Endothelial cell of umbilical vein (primary cell): ENCODE data around the gene RETREG2. TPM values are rescaled to one million over a fixed set of nuclear protein-coding genes. Genes with fewer than 3 reads are reported as not detected.

Source experiments
- BruUV-seq: library from RNA; stranded (reverse); fragments of 400-500 nt; replicated peaks from 2 replicates; lab custom pipeline; 2021; lab: Mats Ljungman, UMichigan
- CTCF ChIA-PET: fragments of 300-600, 350-600 bp; sonication (Branson Sonifier 250); formaldehyde crosslinking; loops from one replicate; lab custom pipeline; 2021; ENCODE audit warnings: antibody characterized with exemption, inconsistent platforms; lab: Charles Lee
- POLR2A ChIA-PET: fragments of 300-600, 350-600 bp; sonication (Branson Sonifier 250); formaldehyde crosslinking; loops from one replicate; lab custom pipeline; 2021; ENCODE audit warnings: antibody characterized with exemption, inconsistent platforms; lab: Charles Lee
- DNase-seq: peaks from one replicate; pipeline ENCODE4 v3.0.0-alpha.2; 2011; ENCODE audit warnings: low read depth, low spot score
- FAIRE-seq: peaks from 2 replicates; lab custom pipeline; 2011; peaks lifted over from hg19 to GRCh38; lab: Jason Lieb, UNC
- H2AFZ ChIP-seq: 2 replicates; pipeline ENCODE4 v1.6.0; 2012; ENCODE audit warnings: low read depth, low read length, control low read depth, inconsistent platforms
- H3K27ac ChIP-seq: 2 replicates; pipeline ENCODE4 v1.5.1; 2011; ENCODE audit warnings: low read depth, mild to moderate bottlenecking, control low read depth, low read length, moderate library complexity; ENCODE audit not compliant: insufficient read depth
- H3K27me3 ChIP-seq, 2 experiments: 2 replicates each; pipeline versions ENCODE4 v1.6.0 to v1.6.1; 2011; ENCODE audit warnings: low read length in 2 of 2, mixed read lengths in 1 of 2; ENCODE audit not compliant: control insufficient read depth in 2 of 2, insufficient read depth in 2 of 2
- H3K36me3 ChIP-seq, 2 experiments: 2 replicates in 1 of 2; 3 replicates in 1 of 2; pipeline ENCODE4 v1.5.1; 2011; ENCODE audit warnings: low read length in 2 of 2, mild to moderate bottlenecking in 1 of 2, moderate library complexity in 1 of 2; ENCODE audit not compliant: control insufficient read depth in 2 of 2, insufficient read depth in 2 of 2; ENCODE audit errors: extremely low read depth in 1 of 2
- H3K4me1 ChIP-seq: 3 replicates; pipeline ENCODE4 v1.5.1; 2011; ENCODE audit warnings: mild to moderate bottlenecking, low read length; ENCODE audit not compliant: control insufficient read depth, insufficient read depth; ENCODE audit errors: extremely low read depth
- H3K4me2 ChIP-seq: 2 replicates; pipeline ENCODE4 v1.6.1; 2011; ENCODE audit warnings: low read length, control low read depth, mixed read lengths; ENCODE audit not compliant: insufficient read depth
- H3K4me3 ChIP-seq, 3 experiments: fragments of 200-600 bp in 1 of 3; sonication (generic), shearing (Covaris generic) in 1 of 3; replicated peaks in 1 of 3; 2 replicates each; pipeline ENCODE4 v1.5.1; 2011 to 2016; ENCODE audit warnings: control low read depth in 3 of 3, low read length in 3 of 3, mild to moderate bottlenecking in 2 of 3, inconsistent platforms in 1 of 3, low read depth in 1 of 3, moderate library complexity in 1 of 3; ENCODE audit not compliant: insufficient read depth in 1 of 3
- H3K79me2 ChIP-seq: 2 replicates; pipeline ENCODE4 v1.6.0; 2012; ENCODE audit warnings: low read length, inconsistent platforms; ENCODE audit not compliant: control insufficient read depth, insufficient read depth
- H3K9ac ChIP-seq: replicated peaks from 2 replicates; pipeline ENCODE3; 2011; ENCODE audit warnings: low read length, control low read depth; ENCODE audit not compliant: insufficient read depth; ENCODE audit errors: extremely low read depth
- H3K9me1 ChIP-seq: replicated peaks from 3 replicates; pipeline ENCODE4 v1.6.0; 2011; ENCODE audit warnings: mild to moderate bottlenecking, low read length; ENCODE audit not compliant: control insufficient read depth, insufficient read depth; ENCODE audit errors: extremely low read depth
- H3K9me3 ChIP-seq: replicated peaks from 2 replicates; pipeline ENCODE4 v1.5.1; 2012; ENCODE audit warnings: low read length, inconsistent platforms; ENCODE audit not compliant: control insufficient read depth, insufficient read depth
- H4K20me1 ChIP-seq: replicated peaks from 2 replicates; pipeline ENCODE3; 2011; ENCODE audit warnings: mild to moderate bottlenecking, low read length; ENCODE audit not compliant: control insufficient read depth, insufficient read depth; ENCODE audit errors: extremely low read depth
- POLR2A ChIP-seq: IDR thresholded peaks from 2 replicates; pipeline ENCODE4 v1.6.1; 2012; ENCODE audit warnings: low read depth, mild to moderate bottlenecking, control low read depth, low read length
- dilution Hi-C: fragments of 300-500 bp; cut with MboI; formaldehyde crosslinking; loops from one replicate; pipeline ENCODE4 v1.15.0; 2019; ENCODE audit warnings: low sequenced_read_pairs; ENCODE audit not compliant: extremely low pct_ligation_motif_present
- intact Hi-C: fragments of 100-400 bp; cut with micrococcal nuclease; formaldehyde crosslinking; loops from one replicate; pipeline ENCODE4 v1.10.0; 2022
- polyA plus RNA-seq, 4 experiments: library from polyadenylated mRNA; depleted of rRNA in 3 of 4; stranded (reverse) in 3 of 4; unstranded in 1 of 4; fragments of >200 nt; gene quantifications; 2 replicates each; pipeline versions ENCODE4 v1.2.1 to v1.2.3, GENCODE V29; 2011 to 2012; ENCODE audit warnings: missing spikeins in 1 of 4
- total RNA-seq: library from RNA; stranded (reverse); gene quantifications from 2 replicates; pipeline ENCODE4 v1.2.3, GENCODE V29; 2021
- TF ChIP-seq, protein P1 (sequence below), 2 donors: IDR thresholded peaks; 1 replicate in 1 of 2; 2 replicates in 1 of 2; pipeline ENCODE4 v1.5.1; 2011; ENCODE audit warnings: low read length in 2 of 2, mild to moderate bottlenecking in 2 of 2, moderate library complexity in 2 of 2, control low read depth in 1 of 2, inconsistent platforms in 1 of 2, low read depth in 1 of 2; ENCODE audit not compliant: insufficient read depth in 1 of 2; ENCODE audit errors: extremely low read depth in 1 of 2

RETREG2 gene
- total and polyA plus RNA-seq, 2 donors (not counting 3 experiments of a cell fraction or from before 2014, with no cell fraction given): 59.5 to 76.1 TPM

DNA sequence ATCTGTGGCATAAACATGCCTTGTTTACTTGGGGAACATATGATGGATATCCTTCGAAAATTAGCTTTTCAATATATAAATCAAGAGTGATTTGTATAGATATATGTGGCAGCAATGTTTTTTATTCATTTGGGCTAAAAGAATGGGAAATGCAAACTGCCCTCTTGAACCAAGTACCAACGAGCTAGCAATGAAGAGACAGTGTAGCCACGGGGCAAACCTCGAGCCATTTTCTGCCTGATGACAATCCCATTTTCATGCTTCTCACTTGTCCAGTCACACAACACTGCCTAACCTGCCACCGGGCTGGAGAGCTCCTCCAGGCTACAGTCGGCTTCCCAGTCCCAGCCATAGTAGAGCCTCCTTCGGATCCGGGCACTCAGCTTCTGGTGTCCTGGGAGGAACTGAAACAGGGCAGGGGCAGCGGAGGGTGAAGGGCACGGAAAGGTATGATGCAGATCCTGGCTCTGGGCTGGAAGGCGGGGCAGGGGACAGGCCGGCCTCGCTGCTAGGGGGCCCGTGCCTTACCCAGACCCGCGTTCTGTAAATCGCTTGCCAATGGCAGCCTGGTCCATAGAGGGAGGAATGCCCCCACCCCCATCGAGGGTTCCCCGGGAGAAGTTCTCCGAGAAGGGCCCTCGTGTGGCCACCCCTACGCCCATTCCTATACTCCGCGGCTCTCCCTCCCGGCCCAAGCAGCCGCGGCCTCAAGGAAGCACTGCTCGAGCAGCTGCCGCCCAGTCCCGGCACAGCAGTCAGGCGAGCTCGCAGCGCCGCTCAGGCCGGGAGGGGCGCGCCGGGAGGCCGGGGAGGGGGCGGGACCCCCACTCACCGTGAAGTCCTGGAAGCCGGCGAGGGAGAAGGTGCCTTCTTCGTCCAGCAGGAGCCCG is 1.9 kb upstream of the RETREG2 start:
- CTCF ChIA-PET: interaction anchor here (0.6 to 3.4 kb wide), 13 partner anchors 17 to 594 kb away, joined by 3 to 18 read pairs (median 6); partner anchors contain the start of genes ABCB6, ANKZF1, ATG9A and DNAJB2
- intact Hi-C loops: loop anchor here (1.0 to 5.0 kb wide), 4 partner anchors 35 to 609 kb away; partner anchors contain the start of genes CNOT9, DNPEP and USP37
- dilution Hi-C loops: no loop called here

More for the DNA sequence above, 1.9 kb upstream of the RETREG2 start:
- FAIRE-seq (peak; percentile 76), DNase-seq (peak; percentile 62)
- Histone ChIP-seq H4K20me1 (no peaks in the 10 kb centered on the region), H3K9me3 (no peaks in the 10 kb centered on the region), H3K9ac (peak overlapping the region; percentile 81), H3K4me3 (peak overlapping the region; percentile 29 to 81 (median 67)), H3K79me2 (peaks cover 22% of the 10 kb centered on the region), H3K9me1 (no peaks in the 10 kb centered on the region), H3K4me1 (peaks cover 18% of the 10 kb centered on the region), H3K4me2 (peak overlapping the region; percentile 95), H2AFZ (peak overlapping the region; percentile 74), H3K36me3 (peaks cover 9 to 28% of the 10 kb centered on the region in 2 experiments), H3K27me3 (no peaks in the 10 kb centered on the region), H3K27ac (no peak overlapping the region)
- TSS peak; percentile 1 for BruUV-seq
- TF ChIP-seq POLR2A: no peak
- TF ChIP-seq, protein P1, sequence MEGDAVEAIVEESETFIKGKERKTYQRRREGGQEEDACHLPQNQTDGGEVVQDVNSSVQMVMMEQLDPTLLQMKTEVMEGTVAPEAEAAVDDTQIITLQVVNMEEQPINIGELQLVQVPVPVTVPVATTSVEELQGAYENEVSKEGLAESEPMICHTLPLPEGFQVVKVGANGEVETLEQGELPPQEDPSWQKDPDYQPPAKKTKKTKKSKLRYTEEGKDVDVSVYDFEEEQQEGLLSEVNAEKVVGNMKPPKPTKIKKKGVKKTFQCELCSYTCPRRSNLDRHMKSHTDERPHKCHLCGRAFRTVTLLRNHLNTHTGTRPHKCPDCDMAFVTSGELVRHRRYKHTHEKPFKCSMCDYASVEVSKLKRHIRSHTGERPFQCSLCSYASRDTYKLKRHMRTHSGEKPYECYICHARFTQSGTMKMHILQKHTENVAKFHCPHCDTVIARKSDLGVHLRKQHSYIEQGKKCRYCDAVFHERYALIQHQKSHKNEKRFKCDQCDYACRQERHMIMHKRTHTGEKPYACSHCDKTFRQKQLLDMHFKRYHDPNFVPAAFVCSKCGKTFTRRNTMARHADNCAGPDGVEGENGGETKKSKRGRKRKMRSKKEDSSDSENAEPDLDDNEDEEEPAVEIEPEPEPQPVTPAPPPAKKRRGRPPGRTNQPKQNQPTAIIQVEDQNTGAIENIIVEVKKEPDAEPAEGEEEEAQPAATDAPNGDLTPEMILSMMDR (IDR thresholded peaks at IDR 0.05; ENCODE audit: extremely low read depth in 1 of 2, insufficient read depth in 1 of 2, low read depth in 1 of 2, low read length in 2 of 2): peak; percentile 6 to 7
- POLR2A ChIA-PET: interaction anchor here (0.6 to 1.2 kb wide), 7 partner anchors 20 to 181 kb away, joined by 3 to 5 read pairs (median 3); partner anchors contain the start of genes ANKZF1 and ATG9A
